Neural cell (in vitro differentiated cells): ENCODE data around the gene SPEM3. TPM values are rescaled to one million over a fixed set of nuclear protein-coding genes. Genes with fewer than 3 reads are reported as not detected.

Experiments
- H2AFZ ChIP-seq: fragments of 200-600, 300-800 bp; sonication (generic), shearing (Covaris generic); 2 replicates; pipeline ENCODE4 v1.6.0; 2014; ENCODE audit warnings: low read depth, mild to moderate bottlenecking, antibody characterized with exemption, low read length, moderate library complexity
- H3F3A ChIP-seq: fragments of 200-600 bp; shearing (Covaris generic); 2 replicates; pipeline ENCODE4 v1.6.1; 2016; ENCODE audit warnings: mild to moderate bottlenecking, moderate library complexity, mixed read lengths, antibody characterized with exemption, low read length; ENCODE audit not compliant: insufficient read depth, poor library complexity, severe bottlenecking
- H3K27ac ChIP-seq: fragments of 200-600, 300-800 bp; sonication (generic), shearing (Covaris generic); 2 replicates; pipeline ENCODE4 v1.5.1; 2014; ENCODE audit warnings: mild to moderate bottlenecking, low read length, moderate library complexity
- H3K27me3 ChIP-seq: fragments of 300-800, 200-600 bp; sonication (generic), shearing (Covaris generic); 2 replicates; pipeline ENCODE4 v1.6.0; 2014; ENCODE audit warnings: mild to moderate bottlenecking, low read depth, low read length, moderate library complexity; ENCODE audit not compliant: insufficient read depth
- H3K36me3 ChIP-seq: fragments of 300-800, 200-600 bp; sonication (generic), shearing (Covaris generic); 2 replicates; pipeline ENCODE4 v1.5.1; 2014; ENCODE audit warnings: mild to moderate bottlenecking, antibody characterized with exemption, low read length, moderate library complexity; ENCODE audit not compliant: insufficient read depth
- H3K4me2 ChIP-seq: fragments of 300-800, 200-600 bp; sonication (generic), shearing (Covaris generic); 2 replicates; pipeline ENCODE4 v1.6.0; 2014; ENCODE audit warnings: mild to moderate bottlenecking, low read length
- H3K4me3 ChIP-seq: fragments of 300-800, 200-600 bp; sonication (generic), shearing (Covaris generic); 2 replicates; pipeline ENCODE4 v1.5.1; 2014; ENCODE audit warnings: mild to moderate bottlenecking, low read length, moderate library complexity
- H3K79me2 ChIP-seq: fragments of 200-600 bp; shearing (Covaris generic); replicated peaks from 2 replicates; pipeline ENCODE4 v1.6.0; 2014; ENCODE audit warnings: mild to moderate bottlenecking, low read length, moderate library complexity; ENCODE audit not compliant: insufficient read depth
- H3K9ac ChIP-seq: fragments of 300-800, 200-600 bp; sonication (generic), shearing (Covaris generic); 2 replicates; pipeline ENCODE4 v1.6.1; 2016; ENCODE audit warnings: mild to moderate bottlenecking, low read length, mixed read lengths
- H3K9me2 ChIP-seq: fragments of 200-600 bp; shearing (Covaris generic); 2 replicates; pipeline ENCODE4 v1.6.1; 2016; ENCODE audit warnings: mild to moderate bottlenecking, low read length, mixed read lengths; ENCODE audit not compliant: insufficient read depth
- H3K9me3 ChIP-seq: fragments of 200-600, 300-800 bp; sonication (generic), shearing (Covaris generic); 2 replicates; pipeline ENCODE4 v1.6.1; 2016; ENCODE audit warnings: mild to moderate bottlenecking, mixed run types, low read length, moderate library complexity, mixed read lengths
- H4K20me1 ChIP-seq: fragments of 200-600 bp; shearing (Covaris generic); 2 replicates; pipeline ENCODE4 v1.6.1; 2016; ENCODE audit warnings: mild to moderate bottlenecking, mixed run types; ENCODE audit not compliant: insufficient read depth
- EP300 ChIP-seq: fragments of 450-650 bp; conservative IDR thresholded peaks from 2 replicates; pipeline ENCODE4 v1.6.1; 2014; ENCODE audit warnings: antibody characterized with exemption, mild to moderate bottlenecking, moderate library complexity; ENCODE audit not compliant: poor library complexity, severe bottlenecking
- EZH2 ChIP-seq: fragments of 200-600, 300-800 bp; shearing (Covaris generic), sonication (generic); IDR thresholded peaks from 2 replicates; pipeline ENCODE4 v1.6.1; 2014; ENCODE audit warnings: antibody characterized with exemption, low read length, borderline replicate concordance, mild to moderate bottlenecking; ENCODE audit not compliant: insufficient read depth, poor library complexity, severe bottlenecking
- MXI1 ChIP-seq: fragments of 450-650 bp; conservative IDR thresholded peaks from 2 replicates; pipeline ENCODE4 v1.6.1; 2014; ENCODE audit warnings: antibody characterized with exemption, mild to moderate bottlenecking; ENCODE audit not compliant: poor library complexity, severe bottlenecking
- POLR2AphosphoS5 ChIP-seq: IDR thresholded peaks from 2 replicates; pipeline ENCODE4 v1.6.1; 2012
- RAD21 ChIP-seq: fragments of 450-650 bp; conservative IDR thresholded peaks from 2 replicates; pipeline ENCODE4 v1.6.1; 2014; ENCODE audit warnings: antibody characterized with exemption, mild to moderate bottlenecking, moderate library complexity
- SMC3 ChIP-seq: fragments of 450-650 bp; conservative IDR thresholded peaks from 2 replicates; pipeline ENCODE4 v1.6.1; 2014; ENCODE audit warnings: antibody characterized with exemption, mild to moderate bottlenecking, moderate library complexity; ENCODE audit not compliant: poor library complexity
- TAF1 ChIP-seq: IDR thresholded peaks from 2 replicates; pipeline ENCODE4 v1.6.1; 2012; ENCODE audit warnings: low read depth
- polyA plus RNA-seq: library from polyadenylated mRNA; depleted of rRNA; stranded (reverse); fragments of >200 nt; gene quantifications from 2 replicates; pipeline ENCODE4 v1.2.3, GENCODE V29; 2014
- TF ChIP-seq, protein P1 (sequence below): fragments of 450-650 bp; IDR thresholded peaks from 2 replicates; pipeline ENCODE4 v1.5.1; 2014; ENCODE audit warnings: antibody characterized with exemption, mild to moderate bottlenecking, moderate library complexity; ENCODE audit not compliant: poor library complexity, severe bottlenecking
- TF ChIP-seq, protein P2 (sequence below): IDR thresholded peaks from 2 replicates; pipeline ENCODE4 v1.6.1; 2012; ENCODE audit warnings: borderline replicate concordance

The SPEM3 gene
- polyA plus RNA-seq, 1 donor from 2014 or later, result not detected

DNA sequence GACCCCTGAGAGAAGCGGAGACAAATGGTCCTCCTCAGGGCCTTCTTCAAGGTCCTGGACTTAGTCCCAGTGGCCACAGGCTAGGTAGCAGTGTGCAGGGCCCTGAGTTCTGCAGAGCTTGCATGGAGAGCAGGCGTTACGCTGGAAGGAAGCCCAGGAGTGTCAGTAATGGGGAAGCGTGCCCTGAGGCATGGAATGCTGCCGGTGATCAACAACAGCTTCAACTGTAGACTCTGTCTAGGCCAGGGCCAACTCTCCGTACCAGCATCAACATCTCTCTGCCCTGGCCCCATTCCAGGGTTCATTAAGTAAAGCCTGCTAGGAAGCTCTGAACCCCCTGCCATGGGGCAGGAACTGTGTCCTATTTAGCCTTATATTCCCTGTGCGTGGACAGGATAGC, 48.3 kb upstream of the SPEM3 start:
- no peaks in the 10 kb centered on the region for H3K9me2 ChIP-seq
- no peaks in the 10 kb centered on the region for H3K36me3 ChIP-seq
- peak overlapping the region; percentile 42 for H3K4me3 ChIP-seq
- peaks cover 9% of the 10 kb centered on the region for H3K9me3 ChIP-seq
- no peaks in the 10 kb centered on the region for H4K20me1 ChIP-seq
- TF ChIP-seq, protein P1, sequence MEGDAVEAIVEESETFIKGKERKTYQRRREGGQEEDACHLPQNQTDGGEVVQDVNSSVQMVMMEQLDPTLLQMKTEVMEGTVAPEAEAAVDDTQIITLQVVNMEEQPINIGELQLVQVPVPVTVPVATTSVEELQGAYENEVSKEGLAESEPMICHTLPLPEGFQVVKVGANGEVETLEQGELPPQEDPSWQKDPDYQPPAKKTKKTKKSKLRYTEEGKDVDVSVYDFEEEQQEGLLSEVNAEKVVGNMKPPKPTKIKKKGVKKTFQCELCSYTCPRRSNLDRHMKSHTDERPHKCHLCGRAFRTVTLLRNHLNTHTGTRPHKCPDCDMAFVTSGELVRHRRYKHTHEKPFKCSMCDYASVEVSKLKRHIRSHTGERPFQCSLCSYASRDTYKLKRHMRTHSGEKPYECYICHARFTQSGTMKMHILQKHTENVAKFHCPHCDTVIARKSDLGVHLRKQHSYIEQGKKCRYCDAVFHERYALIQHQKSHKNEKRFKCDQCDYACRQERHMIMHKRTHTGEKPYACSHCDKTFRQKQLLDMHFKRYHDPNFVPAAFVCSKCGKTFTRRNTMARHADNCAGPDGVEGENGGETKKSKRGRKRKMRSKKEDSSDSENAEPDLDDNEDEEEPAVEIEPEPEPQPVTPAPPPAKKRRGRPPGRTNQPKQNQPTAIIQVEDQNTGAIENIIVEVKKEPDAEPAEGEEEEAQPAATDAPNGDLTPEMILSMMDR, result no peak
- no peak for TF ChIP-seq RAD21
- no peak for TF ChIP-seq MXI1
- TF ChIP-seq EZH2, result no peak
- TF ChIP-seq POLR2AphosphoS5, result peak; percentile 3
- TF ChIP-seq TAF1, result no peak
- no peak for TF ChIP-seq SMC3
- TF ChIP-seq EP300, result no peak
- H3K4me2 ChIP-seq, result no peak overlapping the region
- no peaks in the 10 kb centered on the region for H3K79me2 ChIP-seq
- no peak overlapping the region for H3K9ac ChIP-seq
- H3K27me3 ChIP-seq, result peaks cover 38% of the 10 kb centered on the region
- no peak overlapping the region for H3K27ac ChIP-seq
- H2AFZ ChIP-seq, result no peak overlapping the region
- H3F3A ChIP-seq, result no peaks in the 10 kb centered on the region

DNA sequence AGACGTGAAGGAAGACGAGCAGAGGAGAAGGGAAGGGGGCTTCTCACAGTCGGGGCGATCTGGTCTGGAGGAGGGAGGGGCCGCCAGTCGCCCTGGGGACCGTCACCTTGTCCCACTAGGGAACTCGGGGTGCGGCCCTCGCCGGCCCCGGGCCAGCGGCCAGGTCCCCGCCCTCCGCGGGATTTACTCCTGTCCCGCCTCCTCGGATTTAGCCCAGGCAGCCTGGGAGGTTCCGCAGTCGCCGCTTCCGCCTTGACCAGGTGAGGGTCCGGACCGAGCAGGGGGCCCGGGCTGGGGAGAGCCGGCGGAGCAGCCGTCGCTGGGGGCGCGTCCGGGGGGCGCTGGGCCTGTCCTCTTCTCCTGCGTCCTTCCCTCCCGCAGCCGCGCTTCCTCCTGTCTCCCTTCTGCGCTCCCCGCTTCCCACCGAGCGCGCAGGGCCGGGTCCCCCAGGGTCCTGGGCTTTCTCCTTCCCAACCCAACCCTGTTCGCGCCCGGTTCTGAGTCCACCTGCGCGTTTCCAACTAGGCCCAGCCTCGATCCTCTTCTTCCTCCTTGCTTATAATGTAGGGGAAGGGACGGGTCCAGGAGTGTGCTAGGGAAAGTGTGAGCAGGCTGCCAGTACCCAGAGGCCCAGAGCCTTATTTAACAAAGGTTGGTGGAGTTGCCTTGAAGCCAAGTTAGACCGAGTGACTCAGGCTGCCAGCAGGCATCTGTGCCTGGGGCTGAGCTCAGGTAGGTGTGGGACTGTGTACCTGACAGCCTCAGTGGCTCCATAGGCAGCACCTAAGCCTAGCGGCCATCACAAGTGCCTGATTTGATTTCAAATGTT, 47.6 kb upstream of the SPEM3 start, which contains the start of gene TNK1:
Gene TNK1 (plus strand): TSS at position 235 of the 829 bp plus-strand sequence. CDS start 1,838 bp downstream, outside the sequence.
- Histone ChIP-seq H3K9ac (no peak within 1 kb of the TSS), H3K4me3 (peak within 1 kb of the TSS; percentile 42)

More for the DNA sequence above, 47.6 kb upstream of the SPEM3 start, which contains the start of gene TNK1:
- H3K4me2 ChIP-seq, result no peak within 1 kb of the TSS
- no peaks in the 10 kb centered on the region for H3K9me2 ChIP-seq
- H3K79me2 ChIP-seq, result no peaks in the 10 kb centered on the region
- H3K9me3 ChIP-seq, result peaks cover 9% of the 10 kb centered on the region
- no peaks in the 10 kb centered on the region for H4K20me1 ChIP-seq
- TF ChIP-seq MXI1, result no peak
- TF ChIP-seq, protein P1, result no peak
- no peak for TF ChIP-seq SMC3
- TF ChIP-seq, protein P2, sequence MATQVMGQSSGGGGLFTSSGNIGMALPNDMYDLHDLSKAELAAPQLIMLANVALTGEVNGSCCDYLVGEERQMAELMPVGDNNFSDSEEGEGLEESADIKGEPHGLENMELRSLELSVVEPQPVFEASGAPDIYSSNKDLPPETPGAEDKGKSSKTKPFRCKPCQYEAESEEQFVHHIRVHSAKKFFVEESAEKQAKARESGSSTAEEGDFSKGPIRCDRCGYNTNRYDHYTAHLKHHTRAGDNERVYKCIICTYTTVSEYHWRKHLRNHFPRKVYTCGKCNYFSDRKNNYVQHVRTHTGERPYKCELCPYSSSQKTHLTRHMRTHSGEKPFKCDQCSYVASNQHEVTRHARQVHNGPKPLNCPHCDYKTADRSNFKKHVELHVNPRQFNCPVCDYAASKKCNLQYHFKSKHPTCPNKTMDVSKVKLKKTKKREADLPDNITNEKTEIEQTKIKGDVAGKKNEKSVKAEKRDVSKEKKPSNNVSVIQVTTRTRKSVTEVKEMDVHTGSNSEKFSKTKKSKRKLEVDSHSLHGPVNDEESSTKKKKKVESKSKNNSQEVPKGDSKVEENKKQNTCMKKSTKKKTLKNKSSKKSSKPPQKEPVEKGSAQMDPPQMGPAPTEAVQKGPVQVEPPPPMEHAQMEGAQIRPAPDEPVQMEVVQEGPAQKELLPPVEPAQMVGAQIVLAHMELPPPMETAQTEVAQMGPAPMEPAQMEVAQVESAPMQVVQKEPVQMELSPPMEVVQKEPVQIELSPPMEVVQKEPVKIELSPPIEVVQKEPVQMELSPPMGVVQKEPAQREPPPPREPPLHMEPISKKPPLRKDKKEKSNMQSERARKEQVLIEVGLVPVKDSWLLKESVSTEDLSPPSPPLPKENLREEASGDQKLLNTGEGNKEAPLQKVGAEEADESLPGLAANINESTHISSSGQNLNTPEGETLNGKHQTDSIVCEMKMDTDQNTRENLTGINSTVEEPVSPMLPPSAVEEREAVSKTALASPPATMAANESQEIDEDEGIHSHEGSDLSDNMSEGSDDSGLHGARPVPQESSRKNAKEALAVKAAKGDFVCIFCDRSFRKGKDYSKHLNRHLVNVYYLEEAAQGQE, result no peak
- no peak for TF ChIP-seq RAD21
- TF ChIP-seq EP300, result no peak
- no peak for TF ChIP-seq TAF1
- TF ChIP-seq EZH2, result no peak
- peaks cover 38% of the 10 kb centered on the region for H3K27me3 ChIP-seq
- H3K27ac ChIP-seq, result no peak within 1 kb of the TSS
- H3K36me3 ChIP-seq, result no peaks in the 10 kb centered on the region
- H2AFZ ChIP-seq, result no peak within 1 kb of the TSS
- no peaks in the 10 kb centered on the region for H3F3A ChIP-seq
